HG02885 (cell line): ENCODE measurements around the gene ZFC3H1.
"Not testable (repeated sequence)": the region's sequence is repeated elsewhere in the genome, so short reads cannot be mapped to it uniquely, and the experiment has no call there.

Source experiments
- ATAC-seq: cut with Tn5 transposase; IDR thresholded peaks from one replicate; pipeline ENCODE4 v1.9.1; 2021; ENCODE audit warnings: mild to moderate bottlenecking; ENCODE audit not compliant: unreplicated experiment, poor library complexity

Gene ZFC3H1, protein sequence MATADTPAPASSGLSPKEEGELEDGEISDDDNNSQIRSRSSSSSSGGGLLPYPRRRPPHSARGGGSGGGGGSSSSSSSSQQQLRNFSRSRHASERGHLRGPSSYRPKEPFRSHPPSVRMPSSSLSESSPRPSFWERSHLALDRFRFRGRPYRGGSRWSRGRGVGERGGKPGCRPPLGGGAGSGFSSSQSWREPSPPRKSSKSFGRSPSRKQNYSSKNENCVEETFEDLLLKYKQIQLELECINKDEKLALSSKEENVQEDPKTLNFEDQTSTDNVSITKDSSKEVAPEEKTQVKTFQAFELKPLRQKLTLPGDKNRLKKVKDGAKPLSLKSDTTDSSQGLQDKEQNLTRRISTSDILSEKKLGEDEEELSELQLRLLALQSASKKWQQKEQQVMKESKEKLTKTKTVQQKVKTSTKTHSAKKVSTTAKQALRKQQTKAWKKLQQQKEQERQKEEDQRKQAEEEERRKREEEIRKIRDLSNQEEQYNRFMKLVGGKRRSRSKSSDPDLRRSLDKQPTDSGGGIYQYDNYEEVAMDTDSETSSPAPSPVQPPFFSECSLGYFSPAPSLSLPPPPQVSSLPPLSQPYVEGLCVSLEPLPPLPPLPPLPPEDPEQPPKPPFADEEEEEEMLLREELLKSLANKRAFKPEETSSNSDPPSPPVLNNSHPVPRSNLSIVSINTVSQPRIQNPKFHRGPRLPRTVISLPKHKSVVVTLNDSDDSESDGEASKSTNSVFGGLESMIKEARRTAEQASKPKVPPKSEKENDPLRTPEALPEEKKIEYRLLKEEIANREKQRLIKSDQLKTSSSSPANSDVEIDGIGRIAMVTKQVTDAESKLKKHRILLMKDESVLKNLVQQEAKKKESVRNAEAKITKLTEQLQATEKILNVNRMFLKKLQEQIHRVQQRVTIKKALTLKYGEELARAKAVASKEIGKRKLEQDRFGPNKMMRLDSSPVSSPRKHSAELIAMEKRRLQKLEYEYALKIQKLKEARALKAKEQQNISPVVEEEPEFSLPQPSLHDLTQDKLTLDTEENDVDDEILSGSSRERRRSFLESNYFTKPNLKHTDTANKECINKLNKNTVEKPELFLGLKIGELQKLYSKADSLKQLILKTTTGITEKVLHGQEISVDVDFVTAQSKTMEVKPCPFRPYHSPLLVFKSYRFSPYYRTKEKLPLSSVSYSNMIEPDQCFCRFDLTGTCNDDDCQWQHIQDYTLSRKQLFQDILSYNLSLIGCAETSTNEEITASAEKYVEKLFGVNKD (N-terminal part only)

DNA sequence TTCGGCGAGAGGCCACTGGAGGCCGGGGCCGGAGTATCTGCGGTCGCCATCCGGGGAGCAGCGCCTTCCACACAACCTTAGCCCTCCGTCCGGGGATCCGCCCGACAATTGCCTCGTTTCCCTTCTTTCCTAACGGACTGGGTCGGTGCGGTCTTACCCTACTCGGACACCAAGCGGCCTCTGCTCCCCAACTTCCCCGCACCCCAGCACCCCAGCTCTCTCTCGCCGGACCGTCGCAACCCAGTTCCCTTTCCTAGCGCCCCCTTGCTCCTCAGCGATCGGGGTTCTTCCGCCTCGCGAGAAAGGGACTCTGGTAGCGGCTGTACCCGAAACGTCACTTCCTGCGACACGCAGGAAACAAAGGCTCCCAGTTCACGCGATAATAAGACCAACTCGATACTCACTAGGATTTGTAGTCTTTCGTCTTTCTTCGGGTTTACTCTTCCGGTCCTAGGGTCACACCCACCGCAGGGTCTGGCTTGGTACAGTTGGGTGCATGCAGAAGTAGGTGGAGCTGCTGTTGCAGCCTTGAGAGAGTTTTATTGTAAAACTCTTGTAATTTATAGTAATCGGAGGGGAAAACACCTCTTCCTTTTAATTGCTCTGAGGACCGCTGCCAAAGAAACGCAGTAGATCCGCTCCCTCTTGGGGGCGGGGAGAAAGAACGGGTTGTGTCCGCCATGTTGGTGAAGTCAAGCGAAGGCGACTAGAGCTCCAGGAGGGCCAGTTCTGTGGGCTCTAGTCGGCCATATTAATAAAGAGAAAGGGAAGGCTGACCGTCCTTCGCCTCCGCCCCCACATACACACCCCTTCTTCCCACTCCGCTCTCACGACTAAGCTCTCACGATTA, at the start of gene ZFC3H1, which contains the start of gene THAP2:
TSS of gene ZFC3H1 (minus strand) at position 288 of the 850 bp plus-strand sequence. CDS start at position 50, 238 bp downstream.
TSS of gene THAP2 (plus strand) at position 741 of the 850 bp plus-strand sequence. CDS start 209 bp downstream, outside the sequence.
- ATAC-seq: peak; percentile 86

DNA sequence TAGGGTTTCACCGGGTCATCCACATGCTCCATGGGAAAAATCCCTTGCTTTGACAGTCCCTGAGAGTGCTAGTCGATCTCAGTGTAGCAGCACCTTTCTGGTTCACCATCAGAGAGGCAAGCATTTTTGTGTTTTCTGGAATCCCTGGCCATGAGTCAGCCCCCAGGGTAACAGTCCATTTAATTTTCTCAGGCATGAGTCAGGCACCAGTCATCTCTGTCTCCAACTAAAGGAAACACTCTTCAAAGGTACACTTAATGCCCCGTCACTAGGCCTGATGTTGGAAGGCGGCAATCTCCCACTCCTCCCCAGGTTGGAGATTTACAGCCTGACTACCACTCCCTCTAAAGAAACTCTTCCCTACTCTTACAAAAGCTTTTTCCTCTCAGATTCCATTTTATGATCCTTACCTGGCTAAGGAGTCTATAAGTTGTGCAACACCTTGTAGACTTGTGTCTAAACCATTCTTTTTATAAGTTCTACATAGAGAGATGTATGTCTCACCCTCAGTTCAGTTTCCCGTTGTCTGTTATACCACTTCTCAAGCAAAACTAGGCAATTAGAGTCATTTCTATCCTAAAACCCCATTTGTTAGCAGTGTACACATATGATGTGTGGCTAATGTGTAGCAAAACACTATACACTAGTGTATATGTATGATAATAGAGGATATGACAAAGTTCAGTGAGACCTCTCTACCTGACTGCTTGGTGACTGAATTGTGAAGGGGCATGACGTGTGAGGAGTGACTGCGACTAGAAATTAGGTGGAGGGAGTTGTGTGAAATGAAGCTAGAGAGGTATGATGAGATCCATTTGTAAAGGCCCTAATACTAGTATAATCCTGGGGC, 46.9 kb upstream of the ZFC3H1 start:
- no peak for ATAC-seq

DNA sequence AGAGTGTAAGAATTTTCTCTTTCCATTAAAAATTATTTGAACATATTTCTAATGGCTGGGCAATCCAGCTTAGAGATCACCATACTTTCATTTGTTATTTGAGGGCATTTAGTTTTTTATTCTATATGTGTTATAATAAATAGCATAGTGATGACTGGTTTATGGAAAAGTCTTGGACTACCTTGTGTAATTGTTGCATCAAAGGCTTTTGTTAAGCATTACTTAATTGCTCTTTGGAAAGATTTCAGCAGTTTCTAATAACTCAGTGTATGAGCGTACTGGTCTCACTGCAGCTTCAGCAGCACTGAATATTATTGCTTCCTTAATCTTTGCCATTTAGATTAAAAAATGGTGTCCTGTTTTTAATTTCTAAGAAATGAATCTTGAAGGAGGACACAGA, 45.0 kb upstream of the ZFC3H1 start:
- ATAC-seq: no peak

DNA sequence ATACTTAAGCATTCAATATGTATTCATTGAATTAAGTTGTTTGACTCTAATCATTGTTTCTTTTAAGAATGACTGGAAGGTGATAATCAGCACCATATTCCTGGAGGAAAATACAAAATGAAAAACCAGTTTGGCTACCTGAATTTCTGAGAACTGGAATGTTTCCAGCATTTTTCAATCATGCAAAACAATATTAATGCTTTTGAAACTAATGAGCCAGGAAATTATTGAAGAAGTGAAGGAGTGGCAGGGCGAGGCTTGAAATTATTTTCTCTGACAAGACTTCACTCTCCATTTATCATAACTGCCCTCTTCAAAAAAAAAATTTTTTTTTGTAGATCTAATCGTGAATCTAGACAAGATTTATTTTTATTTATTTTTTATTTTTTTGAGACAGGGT, 41.3 kb upstream of the ZFC3H1 start:
- ATAC-seq: no peak

DNA sequence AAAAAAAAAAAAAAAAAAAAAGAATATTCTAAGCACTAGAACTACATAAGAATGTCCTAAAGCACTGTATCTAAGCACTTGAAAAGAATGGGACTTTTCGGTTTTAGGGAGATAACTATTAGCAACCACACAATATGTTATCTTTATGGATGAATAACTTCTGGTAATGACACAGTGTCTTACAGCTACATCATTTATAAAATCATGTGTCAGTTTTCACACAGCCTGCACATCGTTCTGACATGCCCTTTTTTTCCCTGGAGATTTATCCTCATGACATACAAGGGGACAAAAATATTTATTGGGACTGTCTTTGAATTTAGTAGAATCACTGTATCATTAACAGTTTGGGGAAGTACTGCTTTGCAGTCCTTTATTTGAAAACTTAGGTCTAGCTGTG, 39.6 kb upstream of the ZFC3H1 start:
- no peak for ATAC-seq

DNA sequence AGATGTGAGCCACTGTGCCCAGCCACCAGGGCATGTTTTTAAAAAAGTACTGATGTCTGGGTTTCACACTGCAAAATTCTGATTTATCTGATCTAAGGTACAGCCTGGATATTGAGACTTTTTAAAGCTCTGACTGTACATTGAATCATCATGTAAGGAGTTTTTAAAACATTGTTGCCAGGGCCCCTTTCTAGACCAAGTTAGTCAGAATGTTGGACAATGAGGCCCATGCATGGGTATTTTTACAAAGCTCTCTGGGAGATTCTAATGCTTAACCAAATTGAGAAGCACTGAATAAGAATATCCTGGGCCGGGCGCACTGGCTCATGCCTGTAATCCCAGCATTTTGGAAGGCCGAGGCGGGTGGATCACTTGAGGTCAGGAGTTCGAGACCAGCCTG, 38.9 kb upstream of the ZFC3H1 start:
- ATAC-seq: no peak

DNA sequence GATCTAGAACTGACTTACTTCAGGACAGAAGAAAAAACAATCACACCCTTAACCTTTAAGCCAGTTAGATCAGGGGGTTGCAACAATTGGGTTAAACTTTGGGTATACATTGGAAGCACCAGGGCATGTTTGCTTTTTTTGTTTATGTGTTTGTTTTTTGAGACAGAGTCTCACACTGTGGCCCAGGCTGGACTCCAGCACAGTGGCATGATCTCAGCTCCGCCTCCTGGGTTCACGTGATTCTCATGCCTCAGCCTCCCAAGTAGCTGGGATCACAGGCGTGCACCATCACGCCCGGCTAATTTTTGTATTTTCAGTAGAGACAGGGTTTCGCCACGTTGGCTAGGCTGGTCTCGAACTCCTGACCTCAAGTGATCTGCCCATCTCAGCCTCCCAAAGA, 38.5 kb upstream of the ZFC3H1 start:
- not testable (repeated sequence) for ATAC-seq

DNA sequence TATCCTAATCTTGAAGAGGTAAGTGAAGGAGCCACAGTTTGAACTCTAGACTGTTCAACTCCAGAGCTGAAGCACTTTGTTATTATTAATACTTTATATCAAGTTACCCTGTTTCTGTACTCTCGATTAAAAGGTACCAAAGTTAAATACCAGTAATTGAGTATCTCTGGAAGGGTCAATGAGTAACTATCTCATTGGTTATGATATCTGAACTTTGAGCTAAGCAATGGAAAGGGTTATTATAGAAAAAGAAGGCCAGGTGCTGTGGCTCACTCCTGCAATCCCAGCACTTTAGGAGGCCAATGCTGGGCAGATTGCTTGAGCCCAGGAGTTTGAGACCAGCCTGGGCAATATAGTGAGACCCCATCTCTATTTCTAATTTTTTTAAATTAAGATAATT, 32.1 kb upstream of the ZFC3H1 start:
- ATAC-seq: no peak

DNA sequence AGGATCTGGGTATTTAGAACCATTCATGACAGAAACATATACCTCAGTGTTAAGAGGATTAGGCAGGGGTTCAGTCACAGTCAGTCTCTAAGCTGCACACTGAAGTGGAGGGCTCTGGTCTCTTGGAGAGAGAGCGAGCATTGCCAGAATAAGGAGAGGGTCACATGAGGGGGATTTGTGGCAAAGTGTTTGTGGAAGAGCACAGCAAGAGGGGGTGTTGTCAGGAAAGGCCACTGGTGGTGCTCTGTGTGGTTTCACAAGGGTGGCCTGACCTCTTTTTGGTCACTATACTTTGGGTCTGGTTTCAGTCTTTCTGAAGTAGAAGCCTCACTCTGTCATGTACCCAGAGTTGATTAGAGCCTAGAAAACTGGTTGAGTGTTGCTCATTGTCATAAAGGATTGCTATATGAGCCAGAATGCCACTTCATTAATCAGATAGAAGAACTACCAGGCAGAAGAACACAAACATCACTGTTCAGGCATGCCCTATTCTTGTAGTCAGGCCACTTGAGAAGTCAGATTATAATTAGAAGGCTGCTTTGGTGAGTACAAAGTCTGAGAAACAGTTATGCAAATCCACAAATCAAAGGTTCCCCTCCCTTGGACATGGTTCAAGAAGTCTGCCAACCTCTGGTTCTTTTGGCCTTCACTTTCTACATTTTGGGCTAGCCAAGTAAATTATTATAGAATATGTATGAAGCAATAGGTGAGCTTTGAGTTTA, 30.6 kb upstream of the ZFC3H1 start:
- ATAC-seq: peak; percentile 84

DNA sequence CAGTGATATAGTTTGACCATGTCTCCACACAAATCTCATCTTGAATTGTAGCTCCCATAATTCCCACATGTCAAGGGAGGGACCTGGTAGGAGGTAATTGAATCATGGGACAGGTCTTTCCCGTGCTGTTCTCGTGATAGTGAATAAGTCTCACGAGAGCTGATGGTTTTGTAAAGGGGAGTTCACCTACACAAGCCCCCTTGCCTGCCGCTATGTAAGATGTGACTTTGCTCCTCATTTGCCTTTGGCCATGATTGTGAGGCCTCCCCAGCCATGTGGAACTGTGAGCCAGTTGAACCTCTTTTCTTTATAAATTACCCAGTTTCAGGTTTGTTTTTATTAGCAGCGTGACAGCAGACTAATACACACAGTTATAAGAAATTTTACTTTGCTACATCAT, 30.0 kb upstream of the ZFC3H1 start:
- peak; percentile 20 for ATAC-seq

DNA sequence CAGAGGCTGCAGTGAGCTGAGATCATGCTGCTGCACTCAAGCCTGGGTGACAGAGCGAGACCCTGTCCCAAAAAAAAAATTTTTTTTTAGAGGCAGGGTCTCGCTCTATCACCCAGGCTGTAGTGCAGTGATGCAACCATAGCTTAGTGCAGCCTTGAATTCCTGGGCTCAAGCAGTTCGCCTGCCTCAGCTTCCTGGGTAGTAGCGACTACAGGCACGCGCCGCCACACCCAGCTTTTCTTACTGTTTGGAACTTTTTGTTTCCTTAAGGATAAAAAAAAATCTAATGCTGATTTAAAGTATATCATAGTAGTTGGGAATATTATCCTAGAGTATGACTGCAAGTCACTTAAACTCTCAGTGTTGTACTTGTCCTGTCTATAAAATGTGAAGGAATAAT, 29.5 kb upstream of the ZFC3H1 start:
- no peak for ATAC-seq

DNA sequence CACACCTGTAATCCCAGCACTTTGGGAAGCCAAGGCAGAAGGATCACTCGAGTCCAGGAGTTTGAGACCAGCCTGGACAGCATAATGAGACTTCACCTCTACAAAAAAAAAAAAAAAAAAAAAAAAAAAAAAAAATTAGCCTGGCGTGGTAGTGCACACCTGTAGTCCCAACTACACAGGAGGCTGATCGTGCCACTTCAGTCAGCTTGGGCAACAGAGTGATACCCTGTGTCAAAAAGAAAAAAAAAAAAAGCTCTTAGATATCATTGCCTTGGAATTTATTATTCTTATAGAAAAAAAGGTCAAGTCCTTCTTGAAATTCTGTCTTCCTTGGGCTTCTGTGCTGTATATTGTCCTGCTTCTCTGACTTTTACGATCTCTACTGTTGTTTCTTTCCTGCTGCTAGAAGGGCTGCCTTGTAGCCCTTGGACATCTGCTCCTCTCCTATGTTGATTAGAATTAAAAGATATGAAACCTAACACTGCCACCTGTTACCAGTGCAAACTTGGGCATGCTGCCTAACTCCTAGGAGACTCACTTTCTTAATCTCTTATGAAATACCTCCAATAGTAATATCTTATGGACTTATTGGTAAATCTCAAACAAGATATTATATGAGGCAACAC, 28.0 kb upstream of the ZFC3H1 start:
- ATAC-seq: no peak

DNA sequence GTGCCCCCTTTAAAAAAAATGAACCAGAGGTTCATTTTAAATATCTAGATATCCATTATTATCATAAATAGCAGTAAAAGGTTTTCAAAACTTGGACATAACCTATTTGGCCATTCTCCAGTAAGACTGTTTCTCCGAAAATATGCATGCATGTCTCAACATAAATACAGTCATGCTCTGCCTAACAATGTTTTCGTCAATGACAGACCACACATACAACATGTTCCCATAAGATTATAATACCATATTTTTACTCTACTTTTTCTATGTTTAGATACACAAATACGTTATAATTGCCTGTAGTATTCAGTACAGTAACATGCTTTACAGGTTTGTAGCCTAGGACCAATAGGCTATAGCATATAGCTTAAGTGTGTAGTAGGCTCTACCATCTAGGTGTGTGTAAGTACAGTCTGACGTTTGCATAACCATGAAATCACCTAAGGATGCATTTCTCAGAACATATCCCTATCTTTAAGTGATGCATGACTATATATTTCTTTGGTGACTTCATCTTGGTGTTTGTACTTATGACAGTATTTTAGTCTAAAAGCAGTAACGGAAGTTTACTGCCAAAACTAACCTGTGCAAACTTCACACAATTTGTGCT, 25.4 kb upstream of the ZFC3H1 start:
- ATAC-seq: no peak

DNA sequence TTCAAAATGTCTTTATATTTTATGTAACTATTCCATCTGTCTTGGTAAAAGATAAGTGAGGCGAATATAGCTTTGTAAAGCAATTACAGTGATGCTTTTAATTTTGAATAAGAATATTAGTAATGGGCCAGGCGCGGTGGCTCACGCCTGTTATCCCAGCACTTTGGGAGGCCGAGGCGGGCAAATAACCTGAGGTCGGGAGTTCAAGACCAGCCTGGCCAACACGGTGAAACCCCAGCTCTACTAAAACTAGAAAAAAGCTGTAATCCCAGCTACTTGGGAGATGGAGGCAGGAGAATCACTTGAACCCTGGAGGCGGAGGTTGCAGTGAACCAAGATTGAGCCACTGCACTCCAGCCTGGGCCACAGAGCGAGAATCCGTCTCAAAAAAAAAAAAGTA, 23.5 kb upstream of the ZFC3H1 start:
- ATAC-seq: not testable (repeated sequence)

DNA sequence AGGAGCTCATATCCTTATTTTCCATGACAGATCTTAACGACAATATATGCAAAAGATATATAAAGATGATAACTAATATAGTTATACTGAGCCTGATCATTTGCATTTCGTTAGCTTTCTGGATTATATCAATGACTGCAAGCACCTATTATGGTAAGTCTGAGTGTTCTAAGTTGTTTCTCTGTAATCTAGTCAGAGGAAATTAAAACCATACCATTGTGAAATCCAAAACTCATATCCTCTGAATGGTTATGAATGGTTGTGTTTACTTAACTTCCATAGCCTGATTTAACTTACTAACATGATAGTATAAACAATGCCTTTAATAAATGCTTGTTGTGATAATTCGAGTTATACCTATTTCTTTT, 23.0 kb upstream of the ZFC3H1 start:
- no peak for ATAC-seq

DNA sequence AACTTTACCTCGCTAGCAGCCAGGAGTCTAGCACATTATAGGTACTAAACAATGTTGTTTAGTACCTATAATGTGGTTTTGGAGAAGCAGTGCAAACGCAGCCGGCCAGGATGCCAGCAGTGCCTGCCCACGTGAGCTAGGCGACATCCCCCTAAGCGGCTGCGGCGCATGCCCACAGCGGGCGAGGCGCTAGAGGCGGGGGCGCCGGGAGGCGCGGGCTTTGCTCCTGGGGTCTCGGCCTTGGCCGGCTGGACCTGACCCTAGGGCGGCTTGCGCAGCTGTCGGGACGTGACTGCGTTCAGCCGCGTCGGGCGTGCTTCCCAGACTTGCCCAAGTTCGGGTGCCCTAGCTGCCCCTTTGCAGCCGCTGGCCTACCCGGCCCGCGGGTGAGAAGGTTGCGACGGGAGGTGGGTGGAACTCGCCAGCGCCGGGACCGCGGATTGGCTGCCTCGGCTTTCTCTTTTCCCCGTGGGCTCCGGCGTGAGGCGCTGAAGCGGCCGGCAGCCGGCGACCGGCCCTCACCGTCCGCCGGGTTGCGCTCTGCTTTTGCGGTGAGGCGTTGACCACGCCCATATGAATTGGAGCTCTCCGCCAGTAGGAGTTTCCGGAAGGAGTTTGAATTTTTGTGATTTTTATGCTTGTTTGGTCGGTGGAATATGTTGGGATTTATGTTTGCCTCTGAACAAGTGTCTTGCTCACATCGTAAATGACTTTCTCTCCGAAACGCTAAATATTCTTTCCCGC, 22.4 kb upstream of the ZFC3H1 start, which contains the start of gene TMEM19:
TSS of gene TMEM19 (plus strand) at position 169 of the 744 bp plus-strand sequence. CDS start 599 bp downstream, outside the sequence.
- peak; percentile 86 for ATAC-seq
